ENCODE measurements around the gene TTL.
"Not testable (repeated sequence)": the region's sequence is repeated elsewhere in the genome, so short reads cannot be mapped to it uniquely, and the experiment has no call there.

The TTL gene

DNA sequence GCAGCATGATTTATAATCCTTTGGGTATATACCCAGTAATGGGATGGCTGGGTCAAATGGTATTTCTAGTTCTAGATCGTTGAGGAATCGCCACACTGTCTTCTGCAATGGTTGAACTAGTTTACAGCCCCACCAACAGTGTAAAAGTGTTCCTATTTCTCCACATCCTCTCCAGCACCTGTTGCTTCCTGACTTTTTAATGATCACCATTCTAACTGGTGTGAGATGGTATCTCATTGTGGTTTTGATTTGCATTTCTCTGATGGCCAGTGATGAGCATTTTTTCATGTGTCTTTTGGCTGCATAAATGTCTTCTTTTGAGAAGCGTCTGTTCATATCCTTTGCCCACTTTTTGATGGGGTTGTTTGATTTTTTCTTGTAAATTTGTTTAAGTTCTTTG lies 42.3 kb downstream of the TTL start:
- not testable (repeated sequence) for DNase-seq

DNA sequence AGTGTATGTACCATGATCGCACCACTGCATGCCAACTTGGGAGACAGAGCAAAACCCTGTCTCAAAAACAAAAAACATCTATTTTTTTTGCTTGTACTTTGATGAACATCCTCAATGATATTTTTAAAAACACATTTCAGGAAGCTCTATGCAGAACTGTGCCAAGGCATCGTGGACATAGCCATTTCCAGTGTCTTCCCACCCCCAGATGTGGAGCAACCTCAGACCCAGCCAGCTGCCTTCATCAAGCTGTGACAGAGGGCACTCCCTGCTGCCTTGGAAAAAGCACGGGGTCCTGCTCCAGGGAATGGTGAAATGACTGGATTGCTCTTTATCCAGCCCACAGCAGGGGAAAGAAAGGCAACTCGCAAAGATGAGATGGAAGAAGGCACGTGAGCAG lies 46.6 kb downstream of the TTL start:
- DNase-seq = no peak

DNA sequence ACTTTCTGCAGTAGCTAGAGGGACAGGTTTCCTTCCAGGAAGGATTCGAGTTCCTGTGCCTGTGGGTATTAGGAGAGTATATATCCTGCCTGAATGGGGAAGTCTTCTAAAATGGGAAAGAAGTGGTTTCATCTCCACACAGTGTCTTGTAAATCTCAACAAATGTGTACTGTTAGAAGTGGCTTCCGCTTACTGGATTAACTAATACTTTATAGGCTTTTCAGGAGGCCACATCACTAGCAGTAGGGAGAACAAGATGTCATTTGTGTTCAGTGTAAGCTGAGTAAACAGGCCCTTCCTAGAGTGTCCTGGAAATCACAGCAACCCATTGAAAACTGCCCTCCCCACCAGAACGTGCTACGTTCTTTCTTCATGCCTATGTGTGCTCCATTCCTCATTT lies 47.8 kb downstream of the TTL start:
- no peak for DNase-seq

DNA sequence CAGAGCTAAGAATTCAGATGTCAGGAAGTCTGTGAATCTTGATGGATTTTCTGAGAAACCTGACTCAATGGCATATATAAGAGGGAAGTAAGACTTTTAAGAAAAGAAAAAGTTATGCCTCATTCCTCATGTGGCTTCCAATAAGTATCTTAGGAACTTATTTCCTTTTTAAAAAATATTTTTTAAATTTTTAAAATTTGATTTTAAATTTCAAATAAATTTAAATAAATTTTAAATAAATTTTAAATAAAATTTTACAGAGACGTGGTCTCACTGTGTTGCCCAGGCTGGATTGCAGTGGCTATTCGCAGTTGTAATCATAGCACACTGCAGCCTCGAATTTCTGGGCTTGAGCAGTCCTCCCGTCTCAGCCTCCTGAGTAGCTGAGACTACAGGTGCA lies 48.8 kb downstream of the TTL start:
- no peak for DNase-seq

DNA sequence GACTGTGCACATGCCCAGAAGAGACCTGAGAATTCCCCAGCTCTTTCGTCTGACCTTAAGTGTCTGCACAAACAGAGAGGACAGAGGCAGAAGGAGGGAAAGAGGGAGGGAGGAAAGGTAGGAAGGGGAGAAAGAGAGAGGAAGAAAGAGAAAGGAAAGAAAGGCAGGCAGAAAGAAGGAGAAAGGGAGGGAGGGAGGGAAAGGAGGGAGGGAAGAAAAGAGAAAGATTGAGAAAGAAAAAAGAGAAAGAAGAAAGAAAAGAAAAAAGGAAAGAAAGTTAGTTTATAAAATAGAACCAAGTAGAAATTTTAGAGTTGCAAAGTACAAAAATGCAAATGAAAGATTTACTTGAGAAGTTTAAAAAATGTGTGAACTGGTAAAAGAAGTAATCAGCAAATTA lies 52.9 kb downstream of the TTL start:
- DNase-seq = no peak

DNA sequence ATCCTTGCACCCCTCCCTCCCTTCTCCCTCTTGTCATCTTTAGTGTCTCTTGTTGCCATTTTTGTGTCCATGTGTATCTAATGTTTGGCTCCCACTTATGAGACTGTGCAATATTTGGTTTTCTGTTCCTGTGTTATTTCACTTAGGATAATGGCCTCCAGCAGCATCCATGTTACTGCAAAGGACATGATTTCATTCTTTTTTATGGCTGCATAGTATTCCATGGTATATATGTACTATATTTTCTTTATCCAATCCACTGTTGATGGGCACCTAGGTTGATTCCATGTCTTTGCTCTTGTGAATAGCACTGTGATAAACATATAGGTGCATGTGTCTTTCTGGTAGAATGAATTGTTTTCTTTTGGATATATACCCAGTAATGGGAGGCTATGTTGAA lies 54.7 kb downstream of the TTL start:
- DNase-seq = not testable (repeated sequence)

DNA sequence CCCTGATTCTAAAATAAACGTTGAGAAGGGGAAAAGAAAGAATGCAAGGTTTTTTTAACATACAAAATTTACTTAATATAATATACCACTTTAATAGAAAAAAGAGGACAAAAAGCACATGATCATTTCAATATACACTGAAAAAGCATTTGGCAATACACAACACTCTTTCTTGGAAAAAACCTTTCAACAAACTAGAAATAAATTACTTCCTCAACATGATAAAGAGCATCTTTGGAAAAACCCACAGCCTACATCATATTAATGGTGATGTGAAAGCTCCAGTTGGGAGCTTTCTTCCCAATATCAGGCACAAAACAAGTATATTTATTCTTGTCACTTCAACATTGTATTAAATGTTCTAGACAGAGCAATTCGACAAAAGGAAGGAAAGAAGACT lies 57.4 kb downstream of the TTL start:
- no peak for DNase-seq

DNA sequence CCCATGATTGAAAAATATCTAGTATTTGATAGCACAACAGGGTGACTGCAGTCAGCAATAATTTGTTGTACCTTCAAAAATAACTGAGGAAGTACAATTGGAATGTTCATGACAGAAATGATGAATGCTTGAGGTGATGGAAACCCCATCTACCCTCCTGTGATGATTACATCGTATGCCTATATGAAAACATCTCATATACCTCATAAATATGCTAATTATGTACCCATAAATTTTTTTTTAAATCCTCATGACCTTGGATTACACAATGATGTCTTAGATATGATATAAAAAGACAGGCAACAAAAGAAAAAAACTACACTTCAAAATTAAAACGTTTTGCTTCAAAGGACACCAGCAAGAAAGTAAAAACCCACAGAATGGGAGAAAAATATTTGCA lies 59.0 kb downstream of the TTL start:
- DNase-seq = no peak

DNA sequence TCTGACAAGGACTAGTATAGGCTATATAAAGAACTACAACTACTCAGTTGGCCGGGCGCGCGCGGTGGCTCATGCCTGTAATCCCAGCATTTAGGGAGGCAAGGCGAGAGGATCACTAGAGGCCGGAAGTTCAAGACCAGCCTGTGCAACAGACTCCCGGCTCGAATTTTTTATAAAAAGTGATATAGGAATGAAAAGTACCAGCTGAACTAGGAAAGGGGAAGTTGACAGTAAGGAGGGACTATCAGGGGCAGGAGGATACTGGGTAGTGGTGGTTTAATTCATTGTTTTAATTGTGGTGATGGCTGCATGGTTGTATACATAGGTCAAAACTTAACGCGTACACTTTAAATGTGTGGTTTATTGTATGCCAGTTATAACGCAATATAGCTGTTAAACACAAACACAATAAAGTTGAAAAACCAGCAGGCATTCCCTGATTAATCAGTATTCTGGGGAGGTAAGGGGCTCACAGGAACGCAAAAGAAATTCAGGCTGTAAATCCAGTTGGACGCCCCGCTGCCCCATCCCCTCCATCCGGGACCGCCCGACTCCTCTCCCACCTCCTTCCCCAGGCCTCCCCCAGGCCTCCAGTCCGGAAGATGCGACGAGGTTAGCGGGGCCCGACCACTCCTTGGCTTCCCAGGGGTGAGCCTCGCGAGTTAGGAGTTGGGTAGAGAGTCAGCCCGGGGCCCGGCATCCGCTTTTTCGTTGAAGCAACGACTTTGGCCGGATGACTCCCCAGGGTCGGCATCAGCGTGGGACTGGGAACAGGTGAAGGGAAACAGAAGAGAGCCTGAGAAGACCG lies 59.6 kb downstream of the TTL start:
- DNase-seq = peak; percentile 86

DNA sequence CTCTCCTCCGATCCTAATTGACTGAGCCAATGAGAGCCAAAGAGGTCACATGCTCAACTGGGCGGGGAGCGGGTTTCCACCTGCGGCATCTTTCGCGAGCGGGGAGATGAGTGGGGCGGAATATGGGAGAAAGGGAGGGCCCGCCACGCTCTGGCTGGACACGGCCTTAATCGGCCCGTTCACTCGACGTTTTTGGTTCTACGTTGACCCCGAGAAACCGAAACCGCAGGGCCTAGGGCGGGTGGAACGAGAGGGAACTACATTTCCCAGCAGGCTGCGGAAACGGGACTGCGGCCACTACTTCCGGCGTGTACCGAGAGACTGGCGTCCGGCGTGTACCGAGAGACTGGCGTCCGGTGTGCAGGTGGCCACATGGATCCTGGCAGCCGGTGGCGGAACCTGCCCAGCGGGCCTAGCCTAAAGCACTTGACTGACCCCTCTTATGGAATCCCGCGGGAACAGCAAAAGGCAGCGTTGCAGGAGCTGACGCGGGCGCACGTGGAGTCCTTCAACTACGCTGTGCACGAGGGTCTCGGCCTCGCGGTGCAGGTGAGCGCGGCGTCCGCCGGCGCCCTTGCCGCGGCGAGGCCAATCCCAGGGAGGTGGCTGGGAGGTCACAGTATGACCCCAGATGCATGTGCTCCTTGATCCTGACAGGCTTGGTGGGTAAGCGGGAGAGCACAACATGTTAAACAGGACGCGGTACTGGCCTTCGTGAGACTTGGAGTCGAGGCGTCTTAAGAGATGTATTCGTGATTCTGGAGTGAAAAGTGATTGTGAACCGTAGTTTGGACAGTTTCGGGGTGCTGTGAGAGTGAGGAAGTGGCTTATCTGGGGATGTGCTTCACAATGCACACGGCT lies 60.4 kb downstream of the TTL start, which contains the start of gene POLR1B:
POLR1B (plus strand) TSS at position 343 of the 861 bp plus-strand sequence; CDS start at position 373, 30 bp downstream.
- peak; percentile 93 for DNase-seq

DNA sequence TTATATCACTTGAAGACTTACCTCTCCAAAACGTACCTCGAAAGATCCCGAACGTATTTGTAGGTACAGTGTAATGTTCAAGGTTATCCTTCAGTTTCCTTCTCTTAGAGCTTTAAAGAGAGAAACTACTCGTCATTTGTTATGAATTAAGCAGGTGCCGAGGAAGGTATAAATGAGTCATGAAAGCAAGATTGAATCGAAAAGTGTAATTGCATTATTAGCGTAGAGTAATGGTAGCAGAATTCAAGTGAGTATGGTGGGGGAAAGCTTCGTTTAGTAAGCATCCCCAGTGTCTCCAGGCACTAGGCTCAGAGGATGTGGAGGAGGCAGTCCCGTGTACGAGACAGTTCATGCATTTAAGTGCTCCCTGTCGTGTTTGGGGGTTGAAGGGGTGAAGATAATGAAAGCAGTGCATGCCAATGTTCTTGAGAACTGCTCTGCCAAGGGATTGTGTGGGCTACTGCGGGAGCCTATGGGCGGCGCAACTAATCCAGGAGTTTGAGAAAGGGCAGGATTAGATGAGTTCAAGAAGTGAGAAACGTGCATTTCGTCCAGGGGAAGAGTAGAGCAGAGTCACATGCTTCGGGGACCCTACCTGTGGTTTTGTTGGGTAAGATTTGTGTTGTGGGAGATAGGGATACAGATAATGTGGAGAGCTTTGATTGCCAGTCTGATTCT lies 61.2 kb downstream of the TTL start:
- peak; percentile 56 for DNase-seq

DNA sequence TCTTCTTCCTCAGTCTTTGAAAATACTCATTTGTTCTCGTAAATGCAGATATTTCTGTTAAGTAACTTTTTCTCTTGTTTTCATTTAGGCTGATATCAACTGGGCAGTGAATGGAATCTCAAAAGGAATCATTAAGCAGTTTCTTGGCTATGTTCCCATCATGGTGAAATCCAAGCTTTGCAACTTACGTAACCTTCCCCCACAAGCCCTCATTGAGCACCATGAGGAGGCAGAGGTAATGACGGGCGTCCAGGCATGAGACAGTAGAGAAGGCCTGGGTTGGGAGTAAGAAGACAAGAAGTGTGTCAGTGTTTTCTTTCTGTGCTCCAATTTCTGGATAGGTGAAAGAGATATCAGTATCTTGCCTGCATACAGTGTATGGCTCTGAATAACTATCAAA lies 65.4 kb downstream of the TTL start:
- peak; percentile 29 for DNase-seq

DNA sequence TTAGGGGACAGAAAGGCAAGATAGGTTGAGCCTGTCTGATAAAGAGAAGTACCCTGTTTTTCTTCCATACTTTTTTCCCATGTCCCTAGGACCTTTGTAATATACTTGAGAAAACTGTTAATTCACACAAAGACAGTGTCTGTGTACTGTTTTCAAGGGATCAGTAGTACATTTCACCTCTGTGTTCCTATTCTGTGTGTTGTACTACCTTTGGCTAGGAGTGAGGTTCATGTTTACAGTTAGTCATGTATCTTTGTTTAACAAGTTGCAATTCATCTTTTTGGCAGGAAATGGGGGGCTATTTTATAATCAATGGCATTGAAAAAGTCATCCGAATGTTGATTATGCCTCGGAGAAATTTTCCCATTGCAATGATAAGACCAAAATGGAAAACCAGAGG lies 67.0 kb downstream of the TTL start:
- no peak for DNase-seq

DNA sequence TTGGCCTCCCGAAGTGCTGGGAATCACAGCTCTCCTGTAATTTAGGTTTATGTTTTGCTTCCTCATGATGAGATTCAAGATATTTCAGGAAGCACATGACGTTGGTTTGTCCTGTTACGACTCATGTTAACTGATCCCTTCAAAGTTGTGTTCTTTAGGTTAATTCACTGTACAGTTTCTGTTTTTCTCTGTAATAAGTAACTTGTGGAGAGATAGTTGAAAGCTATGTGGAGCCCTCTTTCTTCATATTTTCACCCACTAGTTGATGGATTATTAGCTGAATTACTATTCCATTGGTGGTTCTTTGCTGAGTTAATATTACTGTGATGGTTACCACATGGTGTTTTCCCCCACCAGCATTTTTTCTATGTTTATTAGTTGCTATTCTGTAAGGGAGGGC lies 84.1 kb downstream of the TTL start:
- DNase-seq = no peak

DNA sequence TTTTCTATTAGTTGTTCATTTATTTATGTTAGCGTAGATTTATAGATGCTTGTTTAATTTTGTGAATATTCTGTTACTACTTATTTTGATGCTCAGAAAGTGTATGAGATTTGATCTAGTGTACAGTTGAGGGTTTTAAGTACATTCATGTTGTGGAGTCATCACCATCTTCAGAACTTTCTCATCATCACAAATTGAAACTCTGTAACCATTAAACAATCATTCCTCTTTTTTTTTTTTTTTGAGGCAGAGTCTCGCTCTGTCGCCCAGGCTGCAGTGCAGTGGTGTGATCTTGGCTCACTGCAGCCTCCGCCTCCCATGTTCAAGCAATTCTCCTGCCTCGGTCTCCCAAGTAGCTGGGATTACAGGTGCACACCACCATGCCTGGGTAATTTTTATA lies 84.6 kb downstream of the TTL start:
- DNase-seq = not testable (repeated sequence)

DNA sequence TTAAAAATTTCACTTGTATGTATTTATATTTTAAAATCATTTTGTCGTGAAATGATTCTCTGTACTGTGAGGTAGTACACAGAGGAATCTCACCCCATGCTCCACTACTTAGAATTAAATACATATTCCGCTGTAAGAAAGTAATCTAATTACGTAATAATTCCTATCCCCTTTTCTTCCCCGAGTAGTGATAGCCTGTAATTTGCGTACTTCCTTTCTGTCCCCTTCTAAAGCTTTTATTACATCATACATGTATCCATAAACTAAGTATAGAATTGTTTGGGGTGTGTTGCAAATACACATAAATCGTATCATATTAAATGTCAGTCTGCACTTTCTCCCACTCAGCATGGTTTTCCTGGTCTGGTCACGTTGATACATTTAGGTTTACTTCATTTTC lies 90.0 kb downstream of the TTL start:
- no peak for DNase-seq

DNA sequence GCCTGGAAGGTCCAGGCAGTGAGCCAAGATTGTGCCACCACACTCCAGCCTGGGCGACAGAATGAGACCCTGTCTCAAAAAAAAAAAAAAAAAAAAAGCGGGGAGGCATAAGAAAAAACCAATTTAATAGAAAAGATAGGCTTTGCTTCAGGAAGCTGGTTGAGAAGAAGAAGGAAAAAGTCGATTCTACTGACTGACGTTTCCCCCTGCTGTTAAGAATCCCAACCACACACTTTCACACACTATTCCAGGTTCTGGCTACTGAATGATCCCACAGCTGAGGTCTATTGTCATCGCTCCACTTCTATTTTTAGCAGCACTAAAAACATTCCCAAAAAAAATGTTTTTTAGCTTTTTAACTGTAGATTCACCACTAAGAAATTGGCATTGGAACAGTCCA lies 95.8 kb downstream of the TTL start:
- DNase-seq = no peak

DNA sequence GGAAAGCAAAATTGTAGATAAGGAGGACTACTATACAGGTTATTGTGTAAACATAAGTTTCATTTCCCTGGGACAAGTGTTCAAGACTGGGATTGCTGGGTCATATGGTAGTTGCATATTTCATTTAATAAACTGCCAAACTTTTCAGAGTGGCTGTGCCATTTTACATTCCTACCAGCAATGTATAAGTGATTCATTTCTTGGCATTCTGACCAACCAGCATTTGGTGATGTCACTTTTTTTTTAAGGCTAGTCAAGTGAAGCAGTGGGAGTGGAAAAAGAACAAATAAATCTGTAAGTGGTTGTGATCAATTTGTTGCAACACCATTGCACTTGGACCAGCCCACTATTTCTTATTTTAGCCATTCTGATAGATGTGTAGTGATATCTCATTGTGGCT lies 97.3 kb downstream of the TTL start:
- peak; percentile 25 for DNase-seq

DNA sequence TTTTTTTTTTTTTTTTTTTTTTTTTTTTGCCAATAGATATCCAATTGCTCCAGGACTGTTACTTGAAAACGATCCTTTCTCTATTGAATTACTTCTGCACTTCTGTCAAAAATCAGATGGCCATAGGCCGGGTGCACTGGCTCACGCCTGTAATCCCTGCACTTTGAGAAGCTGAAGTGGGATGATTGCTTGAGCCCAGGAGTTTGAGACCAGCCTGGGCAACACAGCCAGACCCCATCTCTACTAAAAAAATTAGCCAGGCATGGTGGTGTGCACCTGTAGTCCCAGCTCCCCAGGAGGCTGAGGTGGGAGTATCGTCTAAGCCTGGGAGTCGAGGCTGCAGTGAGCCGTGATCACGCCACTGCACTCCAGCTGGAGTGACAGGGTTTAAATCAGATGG lies 98.1 kb downstream of the TTL start:
- no peak for DNase-seq

DNA sequence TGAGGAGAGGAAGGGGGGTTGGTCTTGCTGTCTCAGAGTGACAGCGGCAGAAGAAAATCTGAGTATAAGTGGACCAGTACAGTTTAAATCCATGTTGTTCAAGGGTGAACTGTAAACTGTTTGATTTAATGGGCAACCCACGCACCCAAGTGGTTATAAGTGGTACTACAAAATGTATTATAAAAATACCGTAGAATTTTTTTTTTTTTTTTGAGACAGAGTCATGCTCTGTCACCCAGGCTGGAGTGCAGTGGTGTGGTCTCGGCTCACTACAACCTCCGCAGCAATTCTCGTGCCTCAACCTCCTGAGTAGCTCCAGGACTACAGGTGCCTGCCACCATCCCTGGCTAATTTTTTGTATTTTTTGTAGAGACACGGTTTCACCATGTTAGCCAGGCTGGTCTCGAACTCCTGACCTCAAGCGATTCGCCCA lies 100.4 kb downstream of the TTL start:
- peak; percentile 91 for DNase-seq

DNA sequence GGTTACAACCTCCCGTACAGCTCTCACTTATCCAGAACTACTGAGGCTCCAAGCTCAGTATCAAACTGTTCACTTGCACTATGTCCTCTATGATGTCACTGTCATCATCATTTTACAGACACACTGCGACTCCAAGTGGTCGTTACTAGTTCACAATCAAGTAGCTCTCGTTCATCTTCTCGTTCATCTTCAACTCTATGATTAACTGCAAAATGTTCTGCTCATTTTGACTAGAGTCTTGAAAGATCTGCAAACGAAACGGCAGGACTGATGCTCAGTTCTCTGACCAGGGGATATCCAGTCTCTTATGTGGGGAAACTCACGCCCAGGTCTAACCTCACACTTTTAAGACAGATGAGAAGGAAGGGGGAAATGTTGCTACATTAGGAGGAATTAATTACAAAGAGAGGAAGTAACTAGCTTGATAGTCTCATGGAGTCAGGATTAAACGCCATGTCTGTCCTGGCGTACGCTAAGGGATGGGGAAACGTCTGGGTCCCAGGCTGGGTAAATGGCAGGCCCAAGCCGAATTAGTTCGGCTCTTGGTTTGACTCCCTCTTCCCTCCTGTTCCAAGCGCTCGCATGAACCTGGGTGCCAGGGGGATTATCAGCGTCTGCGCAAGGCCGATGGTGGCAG lies 101.7 kb downstream of the TTL start:
- peak; percentile 37 for DNase-seq

DNA sequence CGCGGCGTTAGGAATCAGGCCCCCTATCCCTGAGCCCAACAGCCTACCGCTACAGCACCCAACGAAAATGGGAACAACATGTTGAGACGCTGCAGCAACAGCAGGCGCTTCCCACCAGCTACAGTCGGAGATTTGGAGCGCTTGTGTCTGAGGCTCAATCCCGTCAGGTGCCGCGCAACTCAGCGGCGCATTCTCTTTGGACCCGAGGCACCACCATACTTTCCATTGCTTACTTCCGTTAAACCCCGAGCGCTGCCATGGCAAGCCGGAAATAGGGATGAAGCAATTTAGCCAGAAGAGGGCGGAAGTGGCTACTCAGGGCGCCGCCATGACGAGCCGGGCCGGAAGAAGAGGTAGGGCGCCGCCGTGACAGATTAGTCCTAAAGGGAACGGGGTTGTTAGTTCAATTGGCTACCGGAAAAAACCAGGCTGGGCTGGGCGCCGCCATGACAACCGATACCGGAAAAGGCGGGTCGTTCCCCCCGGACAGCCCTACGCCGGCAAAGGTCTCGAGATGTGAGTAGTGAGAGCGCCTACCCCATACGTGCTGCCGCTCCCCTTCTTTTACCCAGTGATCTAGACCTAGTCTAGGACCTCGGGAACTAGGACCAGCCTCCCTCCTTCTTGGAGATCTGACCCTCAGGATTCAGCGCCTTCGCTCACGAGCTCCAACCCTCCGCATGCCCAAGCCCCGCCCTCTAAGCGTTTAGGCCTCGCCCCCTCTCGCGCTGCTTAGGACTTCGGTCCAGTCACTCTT lies 102.4 kb downstream of the TTL start, which contains the start of gene CHCHD5:
CHCHD5 (plus strand) TSS at position 476 of the 757 bp plus-strand sequence; CDS start at position 515, 39 bp downstream.
- DNase-seq = peak; percentile 99

All from hematopoietic multipotent progenitor cell treated with erythropoietin and hydrocortisone succinate and interleukin-3 and kit ligand, for 6 days (in vitro differentiated cells).